Measurements from ENCODE around the gene FBXW7. TPM values are rescaled to one million over a fixed set of nuclear protein-coding genes. Genes with fewer than 3 reads are reported as not detected.
A peak's percentile ranks its signal among the peaks of the same experiment; 100 is the strongest.

FBXW7 gene, protein sequence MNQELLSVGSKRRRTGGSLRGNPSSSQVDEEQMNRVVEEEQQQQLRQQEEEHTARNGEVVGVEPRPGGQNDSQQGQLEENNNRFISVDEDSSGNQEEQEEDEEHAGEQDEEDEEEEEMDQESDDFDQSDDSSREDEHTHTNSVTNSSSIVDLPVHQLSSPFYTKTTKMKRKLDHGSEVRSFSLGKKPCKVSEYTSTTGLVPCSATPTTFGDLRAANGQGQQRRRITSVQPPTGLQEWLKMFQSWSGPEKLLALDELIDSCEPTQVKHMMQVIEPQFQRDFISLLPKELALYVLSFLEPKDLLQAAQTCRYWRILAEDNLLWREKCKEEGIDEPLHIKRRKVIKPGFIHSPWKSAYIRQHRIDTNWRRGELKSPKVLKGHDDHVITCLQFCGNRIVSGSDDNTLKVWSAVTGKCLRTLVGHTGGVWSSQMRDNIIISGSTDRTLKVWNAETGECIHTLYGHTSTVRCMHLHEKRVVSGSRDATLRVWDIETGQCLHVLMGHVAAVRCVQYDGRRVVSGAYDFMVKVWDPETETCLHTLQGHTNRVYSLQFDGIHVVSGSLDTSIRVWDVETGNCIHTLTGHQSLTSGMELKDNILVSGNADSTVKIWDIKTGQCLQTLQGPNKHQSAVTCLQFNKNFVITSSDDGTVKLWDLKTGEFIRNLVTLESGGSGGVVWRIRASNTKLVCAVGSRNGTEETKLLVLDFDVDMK
- total RNA-seq (2021) (20.7 to 23.0 TPM (median 22.2 TPM) in 3 replicates), Bru-seq, nascent RNA (percentile 84 among the genes with signal in this experiment)
- long read RNA-seq, experiment 1, full-length matches to known transcripts = 37 of 78 reads
- long read RNA-seq, experiment 1, partial matches to known transcripts = 14 of 78 reads
- long read RNA-seq, experiment 1, other reads (novel, unspliced or antisense) = 27 of 78 reads
- long read RNA-seq, experiment 2, full-length matches to known transcripts = 5 of 24 reads
- long read RNA-seq, experiment 2, partial matches to known transcripts = 2 of 24 reads
- long read RNA-seq, experiment 2, other reads (novel, unspliced or antisense) = 17 of 24 reads
- long read RNA-seq, experiment 3 = 0 reads

DNA sequence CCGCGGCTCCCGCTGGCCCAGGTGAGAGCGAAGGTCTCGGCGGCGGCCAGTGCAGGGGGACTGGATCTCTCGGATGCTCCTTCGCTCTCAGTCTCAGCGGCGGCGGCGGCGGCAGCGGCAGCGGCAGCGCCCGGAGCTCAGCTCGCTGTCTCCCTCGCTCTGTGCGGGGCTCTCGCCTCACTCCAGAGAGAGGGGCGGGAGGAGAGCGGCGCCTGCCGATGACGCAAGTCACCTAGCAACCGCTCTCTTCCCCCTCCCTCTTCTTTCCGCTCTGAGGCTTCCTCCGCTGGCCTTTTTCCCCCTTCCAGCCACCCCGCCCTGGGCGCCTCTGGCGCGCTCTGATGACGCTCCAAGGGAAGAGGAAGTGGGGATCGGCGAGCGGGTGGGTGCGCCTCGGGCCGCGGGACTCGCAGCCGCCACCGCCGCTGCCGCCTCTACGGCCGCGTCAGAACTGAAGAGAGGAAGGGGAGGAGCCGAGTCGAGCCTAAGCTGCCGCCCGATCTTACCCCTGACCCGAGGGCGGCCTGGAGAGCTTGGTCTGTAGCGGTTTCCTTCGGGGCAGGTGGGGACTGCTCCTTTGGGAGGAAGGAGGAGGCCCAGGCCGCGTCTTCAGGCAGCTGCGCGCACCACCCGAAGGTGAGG, at the start of gene FBXW7:
Gene FBXW7 (minus strand): TSS at position 190 of the 642 bp plus-strand sequence. CDS start 124,289 bp downstream, outside the sequence.
- H3K9me3 Mint-ChIP-seq = peaks cover 10% of the 10 kb centered on the region; the same call in 1 of the 2 replicates
- peak; percentile 89 for ATAC-seq
- H3K27me3 Mint-ChIP-seq (ENCODE audit: low read depth) = no peaks in the 10 kb centered on the region; the same call in 1 of the 2 replicates
- peak within 1 kb of the TSS; percentile 98 for H3K4me3 Mint-ChIP-seq
- peak; percentile 100 for DNase-seq (ENCODE audit: low spot score)
- peaks cover 32% of the 10 kb centered on the region for H3K4me1 Mint-ChIP-seq
- ChIA-PET POLR2A (interaction anchor here (0.6 to 1.5 kb wide), 4 partner anchors 10 to 121 kb away, joined by 3 to 6 read pairs (median 4); no protein-coding TSS in a partner anchor), CTCF (interaction anchor here (1.2 to 3.5 kb wide), 3 partner anchors 34 to 127 kb away, joined by 3 to 28 read pairs (median 5); no protein-coding TSS in a partner anchor)
- peak within 1 kb of the TSS; percentile 99 for H3K27ac Mint-ChIP-seq
- H3K36me3 Mint-ChIP-seq = peaks cover 17% of the 10 kb centered on the region
- TF ChIP-seq ELF4 (CRISPR knock-in tag; IDR thresholded peaks at IDR 0.05; ENCODE audit: low read depth) = no peak
- TF ChIP-seq ZBTB21 (CRISPR knock-in tag; IDR thresholded peaks at IDR 0.05; ENCODE audit: borderline replicate concordance) = peak; percentile 52; the same call in 1 of the 2 replicates
- TF ChIP-seq, protein P1, sequence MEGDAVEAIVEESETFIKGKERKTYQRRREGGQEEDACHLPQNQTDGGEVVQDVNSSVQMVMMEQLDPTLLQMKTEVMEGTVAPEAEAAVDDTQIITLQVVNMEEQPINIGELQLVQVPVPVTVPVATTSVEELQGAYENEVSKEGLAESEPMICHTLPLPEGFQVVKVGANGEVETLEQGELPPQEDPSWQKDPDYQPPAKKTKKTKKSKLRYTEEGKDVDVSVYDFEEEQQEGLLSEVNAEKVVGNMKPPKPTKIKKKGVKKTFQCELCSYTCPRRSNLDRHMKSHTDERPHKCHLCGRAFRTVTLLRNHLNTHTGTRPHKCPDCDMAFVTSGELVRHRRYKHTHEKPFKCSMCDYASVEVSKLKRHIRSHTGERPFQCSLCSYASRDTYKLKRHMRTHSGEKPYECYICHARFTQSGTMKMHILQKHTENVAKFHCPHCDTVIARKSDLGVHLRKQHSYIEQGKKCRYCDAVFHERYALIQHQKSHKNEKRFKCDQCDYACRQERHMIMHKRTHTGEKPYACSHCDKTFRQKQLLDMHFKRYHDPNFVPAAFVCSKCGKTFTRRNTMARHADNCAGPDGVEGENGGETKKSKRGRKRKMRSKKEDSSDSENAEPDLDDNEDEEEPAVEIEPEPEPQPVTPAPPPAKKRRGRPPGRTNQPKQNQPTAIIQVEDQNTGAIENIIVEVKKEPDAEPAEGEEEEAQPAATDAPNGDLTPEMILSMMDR (IDR thresholded peaks at IDR 0.05) = no peak
- TF ChIP-seq MYBL2 (CRISPR knock-in tag; IDR thresholded peaks at IDR 0.05) = 0 out of 2 replicates have a peak, but pooled peaks have one; percentile 46
- 0 out of 2 replicates have a peak, but pooled peaks have one; percentile 28 for TF ChIP-seq USF2 (CRISPR knock-in tag; IDR thresholded peaks at IDR 0.05)
- TF ChIP-seq SP1 (CRISPR knock-in tag; conservative IDR thresholded peaks at IDR 0.05) = peak; percentile 91
- no peak for TF ChIP-seq EMX1 (CRISPR knock-in tag; IDR thresholded peaks at IDR 0.05)
- peak; percentile 93 for TF ChIP-seq ETV6 (CRISPR knock-in tag; IDR thresholded peaks at IDR 0.05)
- TF ChIP-seq, protein P2, sequence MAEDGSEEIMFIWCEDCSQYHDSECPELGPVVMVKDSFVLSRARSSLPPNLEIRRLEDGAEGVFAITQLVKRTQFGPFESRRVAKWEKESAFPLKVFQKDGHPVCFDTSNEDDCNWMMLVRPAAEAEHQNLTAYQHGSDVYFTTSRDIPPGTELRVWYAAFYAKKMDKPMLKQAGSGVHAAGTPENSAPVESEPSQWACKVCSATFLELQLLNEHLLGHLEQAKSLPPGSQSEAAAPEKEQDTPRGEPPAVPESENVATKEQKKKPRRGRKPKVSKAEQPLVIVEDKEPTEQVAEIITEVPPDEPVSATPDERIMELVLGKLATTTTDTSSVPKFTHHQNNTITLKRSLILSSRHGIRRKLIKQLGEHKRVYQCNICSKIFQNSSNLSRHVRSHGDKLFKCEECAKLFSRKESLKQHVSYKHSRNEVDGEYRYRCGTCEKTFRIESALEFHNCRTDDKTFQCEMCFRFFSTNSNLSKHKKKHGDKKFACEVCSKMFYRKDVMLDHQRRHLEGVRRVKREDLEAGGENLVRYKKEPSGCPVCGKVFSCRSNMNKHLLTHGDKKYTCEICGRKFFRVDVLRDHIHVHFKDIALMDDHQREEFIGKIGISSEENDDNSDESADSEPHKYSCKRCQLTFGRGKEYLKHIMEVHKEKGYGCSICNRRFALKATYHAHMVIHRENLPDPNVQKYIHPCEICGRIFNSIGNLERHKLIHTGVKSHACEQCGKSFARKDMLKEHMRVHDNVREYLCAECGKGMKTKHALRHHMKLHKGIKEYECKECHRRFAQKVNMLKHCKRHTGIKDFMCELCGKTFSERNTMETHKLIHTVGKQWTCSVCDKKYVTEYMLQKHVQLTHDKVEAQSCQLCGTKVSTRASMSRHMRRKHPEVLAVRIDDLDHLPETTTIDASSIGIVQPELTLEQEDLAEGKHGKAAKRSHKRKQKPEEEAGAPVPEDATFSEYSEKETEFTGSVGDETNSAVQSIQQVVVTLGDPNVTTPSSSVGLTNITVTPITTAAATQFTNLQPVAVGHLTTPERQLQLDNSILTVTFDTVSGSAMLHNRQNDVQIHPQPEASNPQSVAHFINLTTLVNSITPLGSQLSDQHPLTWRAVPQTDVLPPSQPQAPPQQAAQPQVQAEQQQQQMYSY (CRISPR knock-in tag; IDR thresholded peaks at IDR 0.05) = no peak
- TF ChIP-seq, protein P3, sequence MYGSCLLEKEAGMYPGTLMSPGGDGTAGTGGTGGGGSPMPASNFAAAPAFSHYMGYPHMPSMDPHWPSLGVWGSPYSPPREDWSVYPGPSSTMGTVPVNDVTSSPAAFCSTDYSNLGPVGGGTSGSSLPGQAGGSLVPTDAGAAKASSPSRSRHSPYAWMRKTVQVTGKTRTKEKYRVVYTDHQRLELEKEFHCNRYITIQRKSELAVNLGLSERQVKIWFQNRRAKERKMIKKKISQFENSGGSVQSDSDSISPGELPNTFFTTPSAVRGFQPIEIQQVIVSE (CRISPR knock-in tag; IDR thresholded peaks at IDR 0.05; ENCODE audit: borderline replicate concordance) = no peak
- TF ChIP-seq JUN (CRISPR knock-in tag; IDR thresholded peaks at IDR 0.05) = no peak
- TF ChIP-seq, protein P4, sequence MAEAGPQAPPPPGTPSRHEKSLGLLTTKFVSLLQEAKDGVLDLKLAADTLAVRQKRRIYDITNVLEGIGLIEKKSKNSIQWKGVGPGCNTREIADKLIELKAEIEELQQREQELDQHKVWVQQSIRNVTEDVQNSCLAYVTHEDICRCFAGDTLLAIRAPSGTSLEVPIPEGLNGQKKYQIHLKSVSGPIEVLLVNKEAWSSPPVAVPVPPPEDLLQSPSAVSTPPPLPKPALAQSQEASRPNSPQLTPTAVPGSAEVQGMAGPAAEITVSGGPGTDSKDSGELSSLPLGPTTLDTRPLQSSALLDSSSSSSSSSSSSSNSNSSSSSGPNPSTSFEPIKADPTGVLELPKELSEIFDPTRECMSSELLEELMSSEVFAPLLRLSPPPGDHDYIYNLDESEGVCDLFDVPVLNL (CRISPR knock-in tag; IDR thresholded peaks at IDR 0.05; ENCODE audit: borderline replicate concordance, low read depth) = no peak
- TF ChIP-seq, protein P5, sequence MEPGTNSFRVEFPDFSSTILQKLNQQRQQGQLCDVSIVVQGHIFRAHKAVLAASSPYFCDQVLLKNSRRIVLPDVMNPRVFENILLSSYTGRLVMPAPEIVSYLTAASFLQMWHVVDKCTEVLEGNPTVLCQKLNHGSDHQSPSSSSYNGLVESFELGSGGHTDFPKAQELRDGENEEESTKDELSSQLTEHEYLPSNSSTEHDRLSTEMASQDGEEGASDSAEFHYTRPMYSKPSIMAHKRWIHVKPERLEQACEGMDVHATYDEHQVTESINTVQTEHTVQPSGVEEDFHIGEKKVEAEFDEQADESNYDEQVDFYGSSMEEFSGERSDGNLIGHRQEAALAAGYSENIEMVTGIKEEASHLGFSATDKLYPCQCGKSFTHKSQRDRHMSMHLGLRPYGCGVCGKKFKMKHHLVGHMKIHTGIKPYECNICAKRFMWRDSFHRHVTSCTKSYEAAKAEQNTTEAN (CRISPR knock-in tag; IDR thresholded peaks at IDR 0.05) = peak; percentile 63
- no peak for TF ChIP-seq ZNF425 (CRISPR knock-in tag; conservative IDR thresholded peaks at IDR 0.05)
- no peak for TF ChIP-seq ATF3 (CRISPR knock-in tag; conservative IDR thresholded peaks at IDR 0.05)
- no peak for TF ChIP-seq STAT6 (CRISPR knock-in tag; conservative IDR thresholded peaks at IDR 0.05; ENCODE audit: low read depth)

All from WTC11 (cell line).